Measurements from ENCODE around the gene DUSP23.

Gene DUSP23

GRCh38 chr1:159786966-159787365 is 6.2 kb downstream of the DUSP23 start:
- DNase-seq, result no peak

- DNase-seq, result peak; percentile 5
These were observed 9.6 kb downstream of the DUSP23 start for GRCh38 chr1:159790237-159790917.

GRCh38 chr1:159791031-159791430 is 10.3 kb downstream of the DUSP23 start:
- no peak for DNase-seq

GRCh38 chr1:159791461-159791860 is 10.7 kb downstream of the DUSP23 start:
- no peak for DNase-seq

- no peak for DNase-seq
These were observed 14.8 kb downstream of the DUSP23 start for GRCh38 chr1:159795534-159795933.

GRCh38 chr1:159798893-159799292 is 18.1 kb downstream of the DUSP23 start:
- peak; percentile 76 for DNase-seq

GRCh38 chr1:159799446-159799985 is 18.8 kb downstream of the DUSP23 start:
- no peak for DNase-seq

DNA sequence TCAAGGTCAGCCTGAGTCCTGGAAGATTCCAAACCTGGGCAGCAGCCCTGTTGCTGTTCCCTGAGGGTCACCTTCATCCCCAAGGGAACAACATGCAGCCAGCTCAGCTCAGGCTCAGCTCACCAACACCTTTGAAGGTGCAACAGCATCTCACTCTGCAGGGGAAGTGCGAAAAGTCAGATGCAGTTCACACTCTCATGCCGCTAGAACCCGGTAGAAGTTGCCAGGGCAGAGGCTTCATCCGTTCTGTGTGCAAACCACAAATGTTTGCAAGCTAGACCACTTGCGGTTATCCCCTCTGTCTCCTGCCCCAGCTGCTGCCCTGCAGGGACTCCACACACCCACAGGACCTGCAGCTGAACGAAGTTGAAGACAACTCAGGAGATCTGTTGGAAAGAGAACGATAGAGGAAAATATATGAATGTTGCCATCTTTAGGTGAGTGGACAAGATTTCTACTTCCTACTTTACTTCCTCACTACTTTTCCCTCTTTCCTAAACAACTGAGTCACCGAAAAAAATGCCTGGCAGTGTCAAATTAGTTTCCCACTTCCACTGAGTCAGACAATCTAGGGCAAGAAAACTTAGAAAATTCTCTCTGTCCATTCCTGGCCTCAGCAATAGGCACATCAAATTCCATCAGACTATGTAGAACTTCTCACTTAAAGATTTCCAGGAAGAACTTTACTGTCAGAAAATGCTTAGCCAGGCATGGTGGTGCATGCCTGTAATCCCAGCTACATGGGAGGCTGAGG is 19.6 kb downstream of the DUSP23 start:
- no peak for DNase-seq

- no peak for DNase-seq
These were observed 21.3 kb downstream of the DUSP23 start, which contains the start of gene FCRL6 for GRCh38 chr1:159802111-159802510. TSS of gene FCRL6 (plus strand) at chr1:159802360. CDS start at chr1:159802425, 65 bp downstream.

GRCh38 chr1:159803956-159804689 is 23.4 kb downstream of the DUSP23 start:
- no peak for DNase-seq

DNA sequence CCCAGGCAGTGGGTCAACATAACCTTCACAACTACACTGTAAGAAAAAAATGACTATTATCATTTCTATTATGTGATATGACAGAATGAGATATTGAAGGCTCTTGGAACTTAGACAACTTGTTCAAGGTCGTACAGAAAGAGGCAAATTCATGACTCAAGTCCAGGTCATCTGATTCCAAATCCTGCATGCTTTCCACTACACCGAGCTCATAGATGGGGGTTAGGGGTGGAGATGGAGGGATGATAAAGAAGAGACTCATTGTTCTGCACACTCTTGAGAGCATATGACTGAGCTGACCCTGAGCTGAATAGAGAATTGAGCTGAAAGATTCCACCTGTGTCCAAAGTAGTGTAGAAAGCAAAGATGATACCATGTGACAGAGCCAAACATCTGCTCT is 24.2 kb downstream of the DUSP23 start:
- DNase-seq, result no peak

- no peak for DNase-seq
These were observed 35.2 kb downstream of the DUSP23 start for GRCh38 chr1:159815926-159816325.

GRCh38 chr1:159817276-159818041 is 36.7 kb downstream of the DUSP23 start:
- DNase-seq, result no peak

DNA sequence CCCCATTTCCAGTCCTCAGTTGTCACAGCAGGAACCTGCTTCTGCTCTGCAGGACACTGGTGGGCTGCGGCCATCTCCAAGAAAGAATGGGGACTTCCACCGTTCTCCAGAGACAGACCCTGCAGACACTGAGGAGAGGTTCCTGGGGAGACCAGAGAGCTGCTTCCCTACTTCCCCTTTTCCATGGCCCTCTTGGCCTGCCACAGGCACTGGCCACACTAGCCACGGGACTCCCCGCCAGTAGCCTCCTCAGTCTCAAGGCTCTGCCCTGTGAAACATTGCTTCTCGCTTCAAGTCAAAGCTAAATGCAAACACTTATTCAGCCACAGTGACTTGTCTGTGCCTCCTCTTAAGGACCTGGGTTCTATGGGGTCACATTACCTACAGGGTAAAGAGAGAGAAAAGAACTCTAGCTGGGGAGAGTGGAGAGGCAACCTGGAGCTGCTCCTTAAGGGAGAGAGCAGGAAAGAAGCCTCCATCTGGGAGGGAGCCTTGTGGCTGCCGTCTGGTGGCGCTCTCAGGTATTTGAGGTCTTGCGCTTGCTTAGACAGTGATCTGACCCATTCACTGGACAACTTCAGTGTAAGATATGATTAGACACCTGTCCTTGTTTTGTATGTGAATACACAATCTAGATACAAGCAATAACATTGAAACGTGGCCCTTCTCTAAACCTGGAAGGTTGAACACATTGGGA is 40.6 kb downstream of the DUSP23 start:
- DNase-seq, result no peak

- DNase-seq, result no peak
These were observed 42.6 kb downstream of the DUSP23 start for GRCh38 chr1:159823406-159823805.

- no peak for DNase-seq
These were observed 44.8 kb downstream of the DUSP23 start for GRCh38 chr1:159825564-159825963.

GRCh38 chr1:159826441-159827101 is 45.8 kb downstream of the DUSP23 start, which contains the start of gene SLAMF8:
TSS of gene SLAMF8 (plus strand) at chr1:159826873. CDS start at chr1:159826899, 26 bp downstream.
- DNase-seq, result no peak

- DNase-seq, result no peak
These were observed 46.3 kb downstream of the DUSP23 start for GRCh38 chr1:159827102-159827490.

GRCh38 chr1:159827549-159827948 is 46.8 kb downstream of the DUSP23 start:
- DNase-seq, result no peak

DNA sequence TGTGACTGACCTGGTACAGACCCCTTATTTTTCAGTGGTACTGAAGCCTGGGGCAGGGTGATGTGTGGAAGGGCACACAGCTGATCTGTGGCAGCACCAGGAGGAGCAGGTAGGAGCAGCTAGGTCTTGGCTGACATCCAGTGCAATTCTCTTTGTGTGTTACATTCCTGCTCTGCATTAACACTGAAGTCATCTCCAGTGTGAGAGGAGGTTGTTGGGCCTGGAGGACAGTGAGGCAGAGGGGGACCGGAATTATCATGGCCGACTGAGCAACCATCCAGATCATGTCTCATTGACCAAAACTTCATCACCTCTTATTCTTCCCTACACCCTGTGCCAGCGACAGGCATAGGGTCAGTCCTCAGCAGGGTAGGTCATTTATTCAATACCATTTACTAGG is 47.4 kb downstream of the DUSP23 start:
- no peak for DNase-seq

GRCh38 chr1:159828581-159829272 is 48.0 kb downstream of the DUSP23 start:
- DNase-seq, result no peak
